Astrocyte of the cerebellum (primary cell): ENCODE results near the gene PXMP2.

Experiments used
- DNase-seq: peaks from one replicate; pipeline ENCODE4 v3.0.0-alpha.2; 2011; ENCODE audit warnings: low read depth
- H3K4me3 ChIP-seq: 2 replicates; pipeline ENCODE4 v1.5.1; 2011; ENCODE audit warnings: mild to moderate bottlenecking, low read depth, low read length, moderate library complexity
- in situ Hi-C: cut with HindIII; loops from 2 replicates; pipeline ENCODE4 v1.10.0; 2017; ENCODE audit warnings: low sequenced_read_pairs
- TF ChIP-seq, protein P1 (sequence below): IDR thresholded peaks from 2 replicates; pipeline ENCODE4 v1.5.1; 2012; ENCODE audit warnings: low read length, low read depth, moderate library complexity, mild to moderate bottlenecking; ENCODE audit errors: missing control alignments

The PXMP2 gene

DNA sequence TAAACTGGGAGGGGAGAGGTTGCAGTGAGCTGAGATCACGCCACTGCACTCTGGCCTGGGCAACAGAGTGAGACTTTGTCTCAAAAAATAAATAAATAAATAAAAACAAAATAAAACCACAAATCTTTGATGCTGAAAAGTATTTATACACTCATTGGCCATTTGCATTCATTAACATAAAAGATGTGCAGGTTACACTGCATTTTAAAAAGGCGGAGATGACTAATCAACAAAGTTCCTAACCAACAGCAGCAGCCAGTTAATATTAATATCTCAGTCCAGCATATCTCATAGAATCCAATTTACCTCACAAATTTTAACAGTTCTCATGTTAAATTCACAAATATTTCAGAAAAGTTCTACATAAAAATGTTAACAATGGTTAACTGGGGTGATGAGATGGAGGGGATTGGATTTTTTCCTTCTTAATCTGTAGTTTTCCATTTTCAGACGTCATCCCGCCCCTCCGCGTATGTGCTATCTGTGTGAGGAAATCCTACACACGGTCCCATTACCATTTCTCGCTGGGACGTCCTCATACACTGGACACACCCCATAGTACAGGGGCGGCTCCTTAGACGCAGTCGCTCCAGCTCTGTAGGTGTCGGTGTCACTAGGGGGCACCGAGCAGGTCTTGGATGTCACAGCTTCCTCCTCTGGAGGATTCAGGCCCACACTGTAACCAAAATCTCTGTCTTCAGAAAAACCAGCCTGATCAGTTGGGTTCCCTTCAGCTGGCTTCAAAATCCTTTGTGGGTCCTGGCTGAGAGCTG lies 67.0 kb downstream of the PXMP2 start:
- H3K4me3 ChIP-seq, result no peak overlapping the region
- in situ Hi-C loops, result no loop called here
- DNase-seq, result no peak
- TF ChIP-seq, protein P1, sequence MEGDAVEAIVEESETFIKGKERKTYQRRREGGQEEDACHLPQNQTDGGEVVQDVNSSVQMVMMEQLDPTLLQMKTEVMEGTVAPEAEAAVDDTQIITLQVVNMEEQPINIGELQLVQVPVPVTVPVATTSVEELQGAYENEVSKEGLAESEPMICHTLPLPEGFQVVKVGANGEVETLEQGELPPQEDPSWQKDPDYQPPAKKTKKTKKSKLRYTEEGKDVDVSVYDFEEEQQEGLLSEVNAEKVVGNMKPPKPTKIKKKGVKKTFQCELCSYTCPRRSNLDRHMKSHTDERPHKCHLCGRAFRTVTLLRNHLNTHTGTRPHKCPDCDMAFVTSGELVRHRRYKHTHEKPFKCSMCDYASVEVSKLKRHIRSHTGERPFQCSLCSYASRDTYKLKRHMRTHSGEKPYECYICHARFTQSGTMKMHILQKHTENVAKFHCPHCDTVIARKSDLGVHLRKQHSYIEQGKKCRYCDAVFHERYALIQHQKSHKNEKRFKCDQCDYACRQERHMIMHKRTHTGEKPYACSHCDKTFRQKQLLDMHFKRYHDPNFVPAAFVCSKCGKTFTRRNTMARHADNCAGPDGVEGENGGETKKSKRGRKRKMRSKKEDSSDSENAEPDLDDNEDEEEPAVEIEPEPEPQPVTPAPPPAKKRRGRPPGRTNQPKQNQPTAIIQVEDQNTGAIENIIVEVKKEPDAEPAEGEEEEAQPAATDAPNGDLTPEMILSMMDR, result no peak
